ENCODE measurements around the gene SLC6A18.

Gene SLC6A18

GRCh38 chr5:1203968-1204692 lies 21.1 kb upstream of the SLC6A18 start:
- no peak for DNase-seq

- no peak for DNase-seq
Measured at GRCh38 chr5:1204693-1205242, 20.4 kb upstream of the SLC6A18 start.

GRCh38 chr5:1205255-1206180 lies 19.7 kb upstream of the SLC6A18 start:
- no peak for DNase-seq

- no peak for DNase-seq
Measured at GRCh38 chr5:1206521-1207412, 18.4 kb upstream of the SLC6A18 start.

- DNase-seq, result no peak
Measured at GRCh38 chr5:1207555-1207954, 17.6 kb upstream of the SLC6A18 start.

GRCh38 chr5:1208221-1208742 lies 16.9 kb upstream of the SLC6A18 start:
- no peak for DNase-seq

- no peak for DNase-seq
Measured at GRCh38 chr5:1208743-1209488, 16.3 kb upstream of the SLC6A18 start.

GRCh38 chr5:1209489-1209852 lies 15.7 kb upstream of the SLC6A18 start:
- DNase-seq, result no peak

GRCh38 chr5:1209896-1210776 lies 15.0 kb upstream of the SLC6A18 start:
- DNase-seq, result no peak

- DNase-seq, result no peak
Measured at GRCh38 chr5:1210832-1211251, 14.3 kb upstream of the SLC6A18 start.

- no peak for DNase-seq
Measured at GRCh38 chr5:1211701-1212100, 13.5 kb upstream of the SLC6A18 start.

GRCh38 chr5:1212271-1212670 lies 12.9 kb upstream of the SLC6A18 start:
- no peak for DNase-seq

- DNase-seq, result no peak
Measured at GRCh38 chr5:1212881-1213280, 12.3 kb upstream of the SLC6A18 start.

GRCh38 chr5:1213508-1214162 lies 11.5 kb upstream of the SLC6A18 start:
- no peak for DNase-seq

- DNase-seq, result no peak
Measured at GRCh38 chr5:1214163-1214935, 10.8 kb upstream of the SLC6A18 start.

GRCh38 chr5:1214936-1215220 lies 10.3 kb upstream of the SLC6A18 start:
- DNase-seq, result no peak

GRCh38 chr5:1215320-1216096 lies 9.7 kb upstream of the SLC6A18 start:
- no peak for DNase-seq

GRCh38 chr5:1216211-1216917 lies 8.8 kb upstream of the SLC6A18 start:
- no peak for DNase-seq

All from CD4-positive, alpha-beta T cell treated with Interleukin-10 for 1 hour (primary cell).